ENCODE data around the gene ST6GALNAC6.

GRCh38 chr9:127903557-127904475, 4.4 kb upstream of the ST6GALNAC6 start:
- TF ChIP-seq POLR2A (IDR thresholded peaks at IDR 0.05) (no peak), CTCF (IDR thresholded peaks at IDR 0.05) (no peak)
